GM12891 (cell line): ENCODE measurements around the gene MSRB3.

Source experiments
- PAX5 ChIP-seq: IDR thresholded peaks from 2 replicates; pipeline ENCODE4 v1.6.1; 2011; ENCODE audit warnings: low read length, moderate library complexity, mild to moderate bottlenecking; ENCODE audit not compliant: insufficient read depth, severe bottlenecking
- POLR2A ChIP-seq: IDR thresholded peaks from 2 replicates; pipeline ENCODE4 v1.6.1; 2011; ENCODE audit warnings: low read depth, low read length, control low read depth
- POLR2AphosphoS5 ChIP-seq: IDR thresholded peaks from 2 replicates; pipeline ENCODE4 v1.6.1; 2011; ENCODE audit warnings: low read depth, low read length, control low read depth
- POU2F2 ChIP-seq: IDR thresholded peaks from 2 replicates; pipeline ENCODE4 v1.6.1; 2011; ENCODE audit warnings: low read depth, mild to moderate bottlenecking, control low read depth, low read length, moderate library complexity
- SPI1 ChIP-seq: IDR thresholded peaks from 2 replicates; pipeline ENCODE4 v1.6.1; 2011; ENCODE audit warnings: low read depth, low read length, control low read depth
- TAF1 ChIP-seq: IDR thresholded peaks from 2 replicates; pipeline ENCODE4 v1.6.1; 2011; ENCODE audit warnings: low read depth, low read length, control low read depth

- TF ChIP-seq POLR2A = no peak
- no peak for TF ChIP-seq POLR2AphosphoS5
- TF ChIP-seq PAX5 = no peak
- no peak for TF ChIP-seq TAF1
- no peak for TF ChIP-seq SPI1
- TF ChIP-seq POU2F2 = no peak
These were observed 57.5 kb downstream of the MSRB3 start for GRCh38 chr12:65335981-65336380.
